NT2/D1 (cell line): ENCODE data around the gene CARD8.

Experiments used
- SUZ12 ChIP-seq: IDR thresholded peaks from 2 replicates; pipeline ENCODE4 v1.6.1; 2011; ENCODE audit not compliant: insufficient read length, insufficient read depth; ENCODE audit errors: extremely low read depth
- YY1 ChIP-seq: IDR thresholded peaks from 2 replicates; pipeline ENCODE4 v1.6.1; 2011; ENCODE audit not compliant: insufficient read length, insufficient read depth

GRCh38 chr19:48196321-48196763 is 59.4 kb downstream of the CARD8 start:
- TF ChIP-seq SUZ12: no peak
- TF ChIP-seq YY1: no peak
